GM19468 (cell line): ENCODE results near the gene NT5DC2.
"Not testable (repeated sequence)": the region's sequence is repeated elsewhere in the genome, so short reads cannot be mapped to it uniquely, and the experiment has no call there.

Experiments
- ATAC-seq: cut with Tn5 transposase; IDR thresholded peaks from one replicate; pipeline ENCODE4 v1.9.1; 2021; ENCODE audit warnings: mild to moderate bottlenecking, moderate library complexity, moderate number of reproducible peaks; ENCODE audit not compliant: unreplicated experiment; ENCODE audit errors: extremely low read depth

NT5DC2 gene

DNA sequence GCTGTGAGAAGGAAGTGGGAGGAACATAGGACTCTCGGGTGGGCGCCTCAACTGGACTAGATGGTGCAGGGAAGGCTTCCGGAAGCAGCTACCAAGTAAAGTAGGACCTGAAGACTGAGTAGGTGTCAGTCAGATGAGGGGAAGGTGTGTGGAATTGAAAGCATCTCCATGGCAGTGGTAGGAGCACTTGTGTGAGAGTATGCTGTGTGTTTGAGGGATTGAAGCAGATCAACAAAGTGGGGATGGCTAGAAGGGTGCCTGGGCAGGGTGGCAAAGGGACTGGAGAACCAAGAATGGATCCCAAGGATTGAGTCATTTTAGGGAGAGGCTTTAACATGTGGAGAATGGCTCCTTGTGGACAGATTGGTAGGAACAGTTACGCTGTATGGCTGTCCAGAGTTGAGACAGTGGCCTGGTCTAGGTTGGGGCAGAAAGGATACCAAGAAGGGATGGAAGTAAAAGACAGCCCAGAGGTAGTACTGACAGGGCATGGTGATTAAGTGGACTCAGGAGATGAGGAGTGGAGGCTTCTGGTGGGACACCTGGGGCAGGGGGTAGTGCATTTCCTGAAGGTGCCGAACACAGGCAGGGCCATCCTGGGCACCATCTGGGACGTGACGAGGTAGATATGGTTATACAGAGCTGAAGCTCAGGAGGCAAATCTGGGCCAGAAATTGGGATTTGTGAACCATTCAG lies 4.2 kb upstream of the NT5DC2 start:
- ATAC-seq: no peak

- no peak for ATAC-seq
Measured at GRCh38 chr3:52537165-52537620, 3.5 kb upstream of the NT5DC2 start.

DNA sequence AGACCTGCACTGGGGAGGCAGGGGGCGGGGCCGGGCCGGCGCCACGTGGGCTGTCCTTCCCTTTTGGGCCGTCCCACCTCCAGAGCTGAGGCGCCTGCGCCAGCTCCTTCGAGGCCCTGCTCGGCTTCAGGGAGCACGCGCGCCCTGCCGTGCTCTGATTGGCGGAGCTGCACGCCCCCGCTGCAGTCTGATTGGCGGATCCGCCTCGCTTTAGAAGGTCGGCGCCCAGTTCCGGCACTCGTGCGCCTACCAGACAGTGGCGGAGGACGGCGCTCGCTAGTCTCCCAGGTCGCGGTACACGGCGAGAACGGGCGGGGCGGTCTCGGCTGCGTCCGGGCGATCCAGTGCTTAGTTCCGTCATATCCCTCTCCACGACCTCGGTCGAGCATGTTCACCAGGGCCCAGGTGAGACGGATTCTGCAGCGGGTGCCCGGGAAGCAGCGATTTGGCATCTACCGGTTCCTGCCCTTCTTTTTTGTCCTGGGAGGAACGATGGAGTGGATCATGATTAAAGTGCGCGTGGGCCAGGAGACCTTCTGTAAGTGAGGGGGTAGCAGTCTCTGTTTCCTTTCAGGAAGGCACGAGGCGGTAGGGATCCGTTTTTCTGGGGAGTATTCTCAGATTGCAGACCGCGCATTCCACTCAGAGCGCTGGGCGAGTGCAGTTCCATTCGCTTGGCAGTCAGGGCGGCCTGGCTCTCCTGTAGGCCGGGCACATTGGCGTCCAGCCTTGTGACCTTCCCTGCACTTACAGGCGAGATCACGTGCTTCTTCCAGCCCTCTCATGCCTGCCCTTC lies 2.9 kb upstream of the NT5DC2 start, which contains the start of gene UQCC5:
TSS of gene UQCC5 (plus strand) at position 237 of the 796 bp plus-strand sequence. CDS start at position 388, 151 bp downstream.
- peak; percentile 92 for ATAC-seq

DNA sequence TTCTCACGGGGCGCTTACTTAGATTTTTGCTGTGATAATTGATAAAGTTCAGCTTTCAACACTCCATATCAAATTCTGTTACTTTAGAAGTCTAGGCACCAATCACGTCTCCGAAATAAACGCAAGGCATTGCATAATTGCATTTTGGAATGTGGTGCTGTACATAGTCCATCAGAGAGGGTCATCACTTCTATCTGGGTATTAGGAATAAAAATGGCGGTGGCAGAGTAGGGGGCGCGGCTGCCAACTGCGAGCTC lies 2.4 kb upstream of the NT5DC2 start:
- no peak for ATAC-seq

GRCh38 chr3:52535411-52536111 lies 1.9 kb upstream of the NT5DC2 start:
- ATAC-seq: no peak

GRCh38 chr3:52534281-52535183 lies 875 bp upstream of the NT5DC2 start:
- no peak for ATAC-seq

DNA sequence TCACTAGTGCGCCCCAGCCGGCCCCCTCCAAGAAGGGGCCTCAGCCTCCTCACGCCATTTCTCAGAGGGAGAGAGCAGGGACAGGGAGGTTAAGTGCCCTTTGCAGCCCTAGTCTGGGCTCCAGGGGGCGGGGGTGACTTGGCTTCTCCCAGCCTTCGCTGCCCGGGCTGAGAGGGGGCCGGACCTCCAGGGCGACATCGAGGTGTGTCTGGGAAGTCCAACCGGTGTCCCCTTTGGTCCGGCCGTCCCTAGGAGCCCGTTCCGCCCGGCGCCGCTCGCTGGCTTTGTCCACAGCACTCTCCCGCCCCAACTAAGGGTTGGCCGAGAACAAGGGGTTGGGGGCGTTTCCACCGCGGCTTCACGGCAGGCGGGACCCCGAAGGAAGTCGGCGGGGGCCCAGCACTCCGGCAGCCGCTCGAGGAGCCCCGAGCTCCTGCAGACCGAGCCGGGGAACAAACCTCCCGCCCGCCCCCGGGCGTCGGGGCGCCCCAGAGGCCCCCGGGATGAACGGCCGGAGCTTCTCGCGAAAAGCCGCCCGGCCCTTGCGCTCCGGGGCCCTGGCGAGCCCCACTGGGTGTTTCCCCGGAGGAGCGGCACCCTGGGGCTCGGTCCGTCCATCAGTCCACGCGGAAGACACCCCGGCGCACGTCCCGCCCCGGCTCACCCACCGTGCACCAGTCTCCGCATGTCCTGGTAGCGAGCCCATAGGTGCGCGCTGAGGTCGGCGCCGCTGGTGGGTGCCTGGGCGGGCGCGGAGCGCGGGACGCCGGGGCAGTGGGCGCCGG lies 627 bp downstream of the NT5DC2 start:
- no peak for ATAC-seq

DNA sequence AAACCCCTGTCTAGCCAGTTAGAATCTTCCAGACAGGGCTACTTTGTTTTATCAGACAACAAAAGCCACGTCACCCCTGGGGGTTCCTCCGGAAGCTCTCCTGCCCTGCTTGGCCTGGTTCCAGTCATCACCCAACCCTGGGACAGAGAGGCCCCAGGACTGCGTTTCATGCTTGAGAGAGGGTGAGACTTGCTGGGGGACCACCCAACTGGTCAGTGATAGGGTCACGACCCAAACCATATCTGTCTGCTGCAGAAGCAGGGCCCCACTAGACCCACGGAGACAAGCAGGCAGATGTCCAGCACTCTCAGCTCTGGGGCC lies 1.2 kb downstream of the NT5DC2 start:
- no peak for ATAC-seq

GRCh38 chr3:52531860-52532516 lies 1.7 kb downstream of the NT5DC2 start:
- no peak for ATAC-seq

- no peak for ATAC-seq
Measured at GRCh38 chr3:52530918-52531826, 2.5 kb downstream of the NT5DC2 start.

- ATAC-seq: no peak
Measured at GRCh38 chr3:52529376-52530333, 4.0 kb downstream of the NT5DC2 start.

GRCh38 chr3:52528586-52529375 lies 4.9 kb downstream of the NT5DC2 start:
- ATAC-seq: no peak

- no peak for ATAC-seq
Measured at GRCh38 chr3:52527732-52528585, 5.7 kb downstream of the NT5DC2 start.

DNA sequence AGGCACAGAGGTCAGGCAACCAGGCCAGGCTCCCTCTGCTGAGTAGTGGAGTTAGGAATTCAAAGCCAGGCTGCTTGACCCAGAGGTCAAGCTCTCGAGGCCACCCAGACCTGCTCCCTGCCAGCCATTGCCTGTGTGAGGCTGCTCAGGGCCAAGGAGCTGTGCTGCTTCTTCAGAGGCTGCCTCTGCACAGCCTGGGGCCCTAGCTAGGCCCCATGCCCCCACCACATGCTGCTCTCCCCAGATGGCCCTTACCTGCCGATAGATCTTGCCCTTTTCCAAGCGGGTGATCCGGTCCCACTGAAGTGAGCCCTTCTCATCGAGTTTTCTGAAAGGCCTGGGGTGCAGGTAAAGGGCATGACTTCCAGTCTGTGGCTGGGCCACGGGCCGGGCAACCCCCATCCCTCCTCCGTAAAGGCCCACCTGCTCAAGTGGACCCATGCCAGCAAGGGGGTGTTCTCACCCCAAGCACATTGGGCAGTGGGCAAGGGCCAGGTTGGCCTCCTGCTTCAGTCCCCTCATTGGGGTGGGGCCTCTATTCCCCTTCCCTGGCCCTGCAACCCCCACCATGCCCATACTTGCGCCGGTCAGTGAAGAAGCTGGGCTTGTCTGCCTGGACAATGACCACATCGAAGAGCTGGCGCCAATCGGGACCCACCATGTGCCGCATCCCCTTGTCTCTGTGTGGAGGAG lies 6.5 kb downstream of the NT5DC2 start:
- no peak for ATAC-seq

GRCh38 chr3:52526671-52527038 lies 7.0 kb downstream of the NT5DC2 start:
- not testable (repeated sequence) for ATAC-seq
